Type B pancreatic cell (in vitro differentiated cells): ENCODE data around the gene SURF6. TPM values are rescaled to one million over a fixed set of nuclear protein-coding genes. Genes with fewer than 3 reads are reported as not detected.
"Not testable (repeated sequence)": the region's sequence is repeated elsewhere in the genome, so short reads cannot be mapped to it uniquely, and the experiment has no call there.

Experiments used
- DNase-seq: peaks from one replicate; pipeline ENCODE4 v3.0.0; 2021; ENCODE audit warnings: mixed read lengths; ENCODE audit not compliant: unreplicated experiment; ENCODE audit errors: extremely low spot score
- H3K27ac Mint-ChIP-seq: 2 replicates; pipeline ENCODE4 v1.8.0; 2021; ENCODE audit warnings: mild to moderate bottlenecking, mixed read lengths
- H3K27me3 Mint-ChIP-seq: 2 replicates; pipeline ENCODE4 v1.8.0; 2021; ENCODE audit warnings: mixed read lengths
- H3K36me3 Mint-ChIP-seq: 2 replicates; pipeline ENCODE4 v1.8.0; 2021; ENCODE audit warnings: mixed read lengths
- H3K4me1 Mint-ChIP-seq: one replicate; pipeline ENCODE4 v1.8.0; 2021; ENCODE audit warnings: mixed read lengths; ENCODE audit not compliant: unreplicated experiment
- H3K4me3 Mint-ChIP-seq: 2 replicates; pipeline ENCODE4 v1.8.0; 2021; ENCODE audit warnings: mild to moderate bottlenecking, mixed read lengths
- H3K9me3 Mint-ChIP-seq: 2 replicates; pipeline ENCODE4 v1.8.0; 2021; ENCODE audit warnings: mixed read lengths
- total RNA-seq: library from RNA; stranded (reverse); gene quantifications from 2 replicates; pipeline ENCODE4 v1.2.1, GENCODE V29; 2021; ENCODE audit warnings: low replicate concordance
- TF ChIP-seq, protein P1 (sequence below): fragments of 200-600 bp; sonication (generic); conservative IDR thresholded peaks from 2 replicates; pipeline ENCODE4 v1.5.0; 2021; ENCODE audit warnings: antibody characterized with exemption, mild to moderate bottlenecking

SURF6 gene
- total RNA-seq, 1 donor from 2014 or later: 24.9 TPM

DNA sequence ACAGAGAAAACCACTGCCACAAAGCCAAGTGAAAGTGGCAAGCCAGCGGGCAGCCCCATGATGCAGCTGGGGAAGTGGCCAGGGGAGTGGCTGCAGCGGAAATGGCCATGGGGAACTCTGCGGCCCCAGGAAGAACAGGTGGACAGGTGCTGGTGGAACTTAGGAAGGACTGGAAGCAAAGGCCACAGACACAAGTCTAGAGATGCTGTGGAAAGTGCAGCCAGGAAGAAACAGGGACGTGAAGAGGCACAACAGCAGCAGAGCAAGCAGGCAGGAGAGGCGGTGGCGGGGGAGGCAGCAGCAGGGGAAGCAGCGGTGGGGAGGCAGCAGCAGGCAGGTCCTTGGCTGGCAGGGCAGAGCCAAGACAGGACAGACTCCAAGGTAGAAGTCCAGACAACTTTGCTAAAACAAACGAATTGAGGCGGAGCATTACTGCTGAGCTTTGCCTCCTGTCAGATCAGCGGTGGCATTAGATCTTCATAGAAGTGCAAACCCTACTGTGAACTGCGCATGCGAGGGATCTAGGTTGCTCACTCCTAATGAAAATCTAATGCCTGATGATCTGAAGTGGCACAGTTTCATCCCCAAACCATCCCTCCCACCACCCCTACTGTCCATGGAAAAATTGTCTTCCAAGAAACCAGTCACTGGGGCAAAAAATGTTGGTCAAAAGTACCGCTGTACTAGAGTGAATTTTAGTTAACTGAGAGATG lies 11.8 kb downstream of the SURF6 start:
- TF ChIP-seq, protein P1, sequence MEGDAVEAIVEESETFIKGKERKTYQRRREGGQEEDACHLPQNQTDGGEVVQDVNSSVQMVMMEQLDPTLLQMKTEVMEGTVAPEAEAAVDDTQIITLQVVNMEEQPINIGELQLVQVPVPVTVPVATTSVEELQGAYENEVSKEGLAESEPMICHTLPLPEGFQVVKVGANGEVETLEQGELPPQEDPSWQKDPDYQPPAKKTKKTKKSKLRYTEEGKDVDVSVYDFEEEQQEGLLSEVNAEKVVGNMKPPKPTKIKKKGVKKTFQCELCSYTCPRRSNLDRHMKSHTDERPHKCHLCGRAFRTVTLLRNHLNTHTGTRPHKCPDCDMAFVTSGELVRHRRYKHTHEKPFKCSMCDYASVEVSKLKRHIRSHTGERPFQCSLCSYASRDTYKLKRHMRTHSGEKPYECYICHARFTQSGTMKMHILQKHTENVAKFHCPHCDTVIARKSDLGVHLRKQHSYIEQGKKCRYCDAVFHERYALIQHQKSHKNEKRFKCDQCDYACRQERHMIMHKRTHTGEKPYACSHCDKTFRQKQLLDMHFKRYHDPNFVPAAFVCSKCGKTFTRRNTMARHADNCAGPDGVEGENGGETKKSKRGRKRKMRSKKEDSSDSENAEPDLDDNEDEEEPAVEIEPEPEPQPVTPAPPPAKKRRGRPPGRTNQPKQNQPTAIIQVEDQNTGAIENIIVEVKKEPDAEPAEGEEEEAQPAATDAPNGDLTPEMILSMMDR: no peak
- DNase-seq: no peak

GRCh38 chr9:133323211-133323610 lies 12.8 kb downstream of the SURF6 start:
- H3K4me3 Mint-ChIP-seq: no peak overlapping the region
- DNase-seq: no peak
- TF ChIP-seq, protein P1: no peak
- H3K27me3 Mint-ChIP-seq: peaks cover 2% of the 10 kb centered on the region
- H3K27ac Mint-ChIP-seq: no peak overlapping the region
- H3K9me3 Mint-ChIP-seq: peaks cover 5% of the 10 kb centered on the region
- no peaks in the 10 kb centered on the region for H3K4me1 Mint-ChIP-seq
- no peaks in the 10 kb centered on the region for H3K36me3 Mint-ChIP-seq

More for the DNA sequence above, 11.8 kb downstream of the SURF6 start:
- Mint-ChIP-seq H3K9me3 (peaks cover 5% of the 10 kb centered on the region), H3K4me3 (no peak overlapping the region), H3K27ac (no peak overlapping the region), H3K27me3 (no peaks in the 10 kb centered on the region), H3K36me3 (peaks cover 4% of the 10 kb centered on the region), H3K4me1 (no peaks in the 10 kb centered on the region)

DNA sequence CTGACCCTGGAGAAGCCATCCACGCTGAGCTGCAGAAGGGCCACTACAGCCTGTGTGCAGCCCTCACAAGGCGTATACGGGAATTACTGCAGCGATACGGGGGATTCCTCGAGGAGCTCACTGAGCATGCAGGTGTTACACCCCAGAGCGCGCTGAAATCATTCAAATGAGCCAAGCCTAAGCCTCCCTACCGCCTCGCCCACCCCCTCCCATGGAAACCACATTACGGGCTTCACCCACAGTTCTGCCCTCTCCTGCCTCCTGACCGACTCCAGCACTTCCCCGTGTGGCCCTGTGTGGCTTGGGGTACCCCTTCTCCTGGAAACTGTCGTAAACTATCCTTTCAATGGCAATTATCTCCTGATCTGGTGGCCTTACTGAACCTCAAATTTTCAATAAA lies 13.3 kb downstream of the SURF6 start:
- no peak for DNase-seq
- Mint-ChIP-seq H3K27me3 (peaks cover 2% of the 10 kb centered on the region), H3K4me3 (no peak overlapping the region), H3K27ac (no peak overlapping the region), H3K4me1 (no peaks in the 10 kb centered on the region), H3K9me3 (peaks cover 5% of the 10 kb centered on the region), H3K36me3 (no peaks in the 10 kb centered on the region)
- TF ChIP-seq, protein P1: no peak

GRCh38 chr9:133321411-133321935 lies 14.5 kb downstream of the SURF6 start:
- H3K9me3 Mint-ChIP-seq: peaks cover 5% of the 10 kb centered on the region

GRCh38 chr9:133320421-133320881 lies 15.5 kb downstream of the SURF6 start:
- Mint-ChIP-seq H3K27ac (no peak overlapping the region), H3K4me1 (no peaks in the 10 kb centered on the region), H3K4me3 (no peak overlapping the region), H3K36me3 (no peaks in the 10 kb centered on the region), H3K27me3 (peaks cover 9% of the 10 kb centered on the region), H3K9me3 (peaks cover 5% of the 10 kb centered on the region)
- DNase-seq: no peak
- TF ChIP-seq, protein P1: no peak

More at GRCh38 chr9:133321411-133321935, 14.5 kb downstream of the SURF6 start:
- no peak overlapping the region for H3K4me3 Mint-ChIP-seq
- TF ChIP-seq, protein P1: no peak
- H3K27ac Mint-ChIP-seq: no peak overlapping the region
- no peaks in the 10 kb centered on the region for H3K36me3 Mint-ChIP-seq
- DNase-seq: no peak
- H3K4me1 Mint-ChIP-seq: no peaks in the 10 kb centered on the region
- peaks cover 5% of the 10 kb centered on the region for H3K27me3 Mint-ChIP-seq

DNA sequence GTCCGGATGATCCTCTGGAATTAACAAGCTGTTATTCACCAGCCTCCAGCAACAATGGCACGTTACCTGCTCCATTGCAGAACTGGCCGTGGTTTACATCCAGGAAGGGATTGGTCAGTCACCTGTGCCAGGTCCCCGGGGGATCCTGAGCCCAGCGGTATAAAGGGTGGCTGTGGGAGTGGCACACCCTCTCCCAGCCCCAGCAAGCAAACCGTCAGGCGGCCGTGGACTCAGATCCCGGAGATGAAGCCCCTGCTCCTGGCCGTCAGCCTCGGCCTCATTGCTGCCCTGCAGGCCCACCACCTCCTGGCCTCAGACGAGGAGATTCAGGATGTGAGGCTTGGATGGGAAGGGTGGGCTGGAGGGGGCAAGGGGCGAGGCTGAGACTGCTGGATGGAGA lies 18.4 kb downstream of the SURF6 start:
- not testable (repeated sequence) for H3K4me1 Mint-ChIP-seq, H3K27ac Mint-ChIP-seq, H3K36me3 Mint-ChIP-seq, H3K4me3 Mint-ChIP-seq, H3K9me3 Mint-ChIP-seq, H3K27me3 Mint-ChIP-seq, DNase-seq
